MM.1S (cell line): ENCODE measurements around the gene KCNK2.

ENCODE experiments used
- CTCF ChIP-seq: fragments of 300-600 bp; sonication (generic); IDR thresholded peaks from 2 replicates; pipeline ENCODE4 v1.5.1; 2016; ENCODE audit warnings: antibody characterized with exemption, low read length, mixed read lengths
- EZH2 ChIP-seq: fragments of 300-600 bp; sonication (generic); optimal IDR thresholded peaks from 2 replicates; pipeline ENCODE3; 2017; ENCODE audit warnings: low read depth, mild to moderate bottlenecking, antibody characterized with exemption, low read length, mixed read lengths

DNA sequence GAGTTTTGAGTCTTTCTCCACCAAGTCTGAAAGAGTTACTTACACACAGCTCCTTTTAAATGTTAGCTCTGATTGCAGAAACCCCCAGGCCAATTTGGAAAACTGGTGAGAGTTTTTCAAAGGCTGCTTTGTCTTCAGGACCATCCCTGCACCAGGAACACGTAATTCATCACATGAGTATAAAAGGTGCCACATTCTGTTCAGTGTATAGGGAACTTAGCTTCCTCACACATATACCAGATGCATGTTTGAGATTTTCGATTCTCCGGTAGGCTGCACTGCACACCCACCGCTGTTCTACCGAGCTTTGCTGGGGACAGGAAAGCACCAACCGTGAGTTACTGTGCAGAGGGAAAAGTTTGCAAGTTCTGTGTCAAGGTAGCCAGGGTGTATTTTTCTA lies 28.3 kb upstream of the KCNK2 start:
- TF ChIP-seq CTCF (no peak), EZH2 (no peak)
